ENCODE results near the gene ZNF629.

ZNF629 gene

GRCh38 chr16:30766206-30766932 is 20.6 kb downstream of the ZNF629 start:
- peak; percentile 26 for DNase-seq

- DNase-seq, result peak; percentile 18
Observed at GRCh38 chr16:30764816-30765465, 22.1 kb downstream of the ZNF629 start.

GRCh38 chr16:30764086-30764485 is 22.9 kb downstream of the ZNF629 start:
- peak; percentile 24 for DNase-seq

- peak; percentile 26 for DNase-seq
Observed at GRCh38 chr16:30762991-30763725, 23.8 kb downstream of the ZNF629 start.

- DNase-seq, result peak; percentile 99
Observed at GRCh38 chr16:30761928-30762902, 24.8 kb downstream of the ZNF629 start, which contains the start of the genes CFAP119 and RNF40. TSS of gene CFAP119 (minus strand) at chr16:30762062. CDS start at chr16:30761748, 314 bp downstream. TSS of gene RNF40 (plus strand) at chr16:30762322. CDS start at chr16:30762546, 224 bp downstream.

GRCh38 chr16:30761427-30761927 is 25.5 kb downstream of the ZNF629 start:
- peak; percentile 59 for DNase-seq

GRCh38 chr16:30760577-30761426 is 26.2 kb downstream of the ZNF629 start:
- DNase-seq, result no peak

- DNase-seq, result peak; percentile 23
Observed at GRCh38 chr16:30760001-30760559, 26.9 kb downstream of the ZNF629 start.

GRCh38 chr16:30758988-30759491 is 28.0 kb downstream of the ZNF629 start:
- peak; percentile 29 for DNase-seq

GRCh38 chr16:30757316-30757715 is 29.7 kb downstream of the ZNF629 start:
- peak; percentile 29 for DNase-seq

GRCh38 chr16:30756781-30757100 is 30.3 kb downstream of the ZNF629 start:
- DNase-seq, result no peak

- DNase-seq, result no peak
Observed at GRCh38 chr16:30755955-30756780, 30.8 kb downstream of the ZNF629 start.

- no peak for DNase-seq
Observed at GRCh38 chr16:30753596-30753995, 33.4 kb downstream of the ZNF629 start.

GRCh38 chr16:30750876-30751465 is 36.0 kb downstream of the ZNF629 start:
- DNase-seq, result no peak

GRCh38 chr16:30750201-30750600 is 36.8 kb downstream of the ZNF629 start:
- DNase-seq, result no peak

GRCh38 chr16:30748634-30749445 is 38.2 kb downstream of the ZNF629 start:
- no peak for DNase-seq

- DNase-seq, result peak; percentile 99
Observed at GRCh38 chr16:30747799-30748633, 39.0 kb downstream of the ZNF629 start, which contains the start of gene PHKG2. TSS of gene PHKG2 (plus strand) at chr16:30748425. CDS start at chr16:30748821, 396 bp downstream.
